K562 treated with DMSO at 1 percent for 4 hours (cell line): ENCODE data around the gene SCARF1. TPM values are rescaled to one million over a fixed set of nuclear protein-coding genes. Genes with fewer than 3 reads are reported as not detected.

ENCODE experiments used
- total RNA-seq: library from RNA; unstranded; fragments of 300-600 nt; gene quantifications from 2 replicates; pipeline ENCODE4 v1.2.3, GENCODE V29; 2022; ENCODE audit not compliant: insufficient read depth

The SCARF1 gene, protein sequence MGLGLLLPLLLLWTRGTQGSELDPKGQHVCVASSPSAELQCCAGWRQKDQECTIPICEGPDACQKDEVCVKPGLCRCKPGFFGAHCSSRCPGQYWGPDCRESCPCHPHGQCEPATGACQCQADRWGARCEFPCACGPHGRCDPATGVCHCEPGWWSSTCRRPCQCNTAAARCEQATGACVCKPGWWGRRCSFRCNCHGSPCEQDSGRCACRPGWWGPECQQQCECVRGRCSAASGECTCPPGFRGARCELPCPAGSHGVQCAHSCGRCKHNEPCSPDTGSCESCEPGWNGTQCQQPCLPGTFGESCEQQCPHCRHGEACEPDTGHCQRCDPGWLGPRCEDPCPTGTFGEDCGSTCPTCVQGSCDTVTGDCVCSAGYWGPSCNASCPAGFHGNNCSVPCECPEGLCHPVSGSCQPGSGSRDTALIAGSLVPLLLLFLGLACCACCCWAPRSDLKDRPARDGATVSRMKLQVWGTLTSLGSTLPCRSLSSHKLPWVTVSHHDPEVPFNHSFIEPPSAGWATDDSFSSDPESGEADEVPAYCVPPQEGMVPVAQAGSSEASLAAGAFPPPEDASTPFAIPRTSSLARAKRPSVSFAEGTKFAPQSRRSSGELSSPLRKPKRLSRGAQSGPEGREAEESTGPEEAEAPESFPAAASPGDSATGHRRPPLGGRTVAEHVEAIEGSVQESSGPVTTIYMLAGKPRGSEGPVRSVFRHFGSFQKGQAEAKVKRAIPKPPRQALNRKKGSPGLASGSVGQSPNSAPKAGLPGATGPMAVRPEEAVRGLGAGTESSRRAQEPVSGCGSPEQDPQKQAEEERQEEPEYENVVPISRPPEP
- total RNA-seq: 5.1 and 8.9 TPM in 2 replicates

DNA sequence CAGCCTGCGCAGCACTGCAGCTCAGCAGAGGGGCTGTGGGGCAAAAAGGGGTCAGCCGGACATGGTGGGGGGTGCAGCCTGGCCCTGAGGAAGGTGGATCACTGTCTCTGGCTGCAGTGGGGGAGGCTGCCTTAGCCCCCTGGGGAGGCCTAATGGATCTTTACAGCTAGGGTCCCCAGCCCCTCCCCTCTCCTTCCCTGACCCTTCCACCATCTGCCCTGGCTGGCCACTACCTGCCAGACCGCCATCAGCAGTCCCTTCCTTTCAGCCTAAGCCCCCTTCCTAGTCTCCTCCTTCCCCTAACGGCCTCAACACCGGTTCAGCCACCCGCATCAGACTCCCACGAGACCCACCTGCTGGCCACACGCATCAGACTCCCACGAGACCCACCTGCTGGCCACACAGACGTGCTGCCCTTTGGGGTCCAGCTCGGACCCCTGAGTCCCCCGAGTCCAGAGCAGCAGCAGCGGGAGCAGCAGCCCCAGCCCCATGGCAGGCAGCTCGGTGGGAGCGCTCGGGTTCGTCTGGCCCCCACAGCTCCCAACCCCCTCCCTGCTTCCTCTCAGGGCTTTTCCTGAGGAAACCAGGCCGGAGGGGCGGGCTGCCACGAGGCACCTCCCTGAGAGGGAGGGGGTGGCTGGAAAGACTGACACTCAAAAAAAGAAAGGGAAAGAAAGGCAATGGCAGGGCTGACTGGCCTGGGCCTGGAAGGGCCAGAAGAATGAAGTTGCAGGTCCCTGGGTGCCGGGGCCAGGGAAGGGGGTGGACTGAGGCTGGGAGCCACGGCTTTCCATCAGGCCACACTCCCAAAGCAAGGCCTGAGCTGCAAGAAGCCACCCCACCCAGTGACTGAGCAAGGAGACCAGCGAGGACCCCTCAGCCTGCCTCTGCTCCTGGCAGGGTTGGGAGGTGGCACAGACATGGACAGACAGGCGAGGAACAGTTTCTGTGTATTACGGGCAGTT lies at the start of gene SCARF1:
Gene SCARF1 (minus strand): TSS at position 526 of the 965 bp plus-strand sequence. CDS start 35 bp downstream, at position 491.

DNA sequence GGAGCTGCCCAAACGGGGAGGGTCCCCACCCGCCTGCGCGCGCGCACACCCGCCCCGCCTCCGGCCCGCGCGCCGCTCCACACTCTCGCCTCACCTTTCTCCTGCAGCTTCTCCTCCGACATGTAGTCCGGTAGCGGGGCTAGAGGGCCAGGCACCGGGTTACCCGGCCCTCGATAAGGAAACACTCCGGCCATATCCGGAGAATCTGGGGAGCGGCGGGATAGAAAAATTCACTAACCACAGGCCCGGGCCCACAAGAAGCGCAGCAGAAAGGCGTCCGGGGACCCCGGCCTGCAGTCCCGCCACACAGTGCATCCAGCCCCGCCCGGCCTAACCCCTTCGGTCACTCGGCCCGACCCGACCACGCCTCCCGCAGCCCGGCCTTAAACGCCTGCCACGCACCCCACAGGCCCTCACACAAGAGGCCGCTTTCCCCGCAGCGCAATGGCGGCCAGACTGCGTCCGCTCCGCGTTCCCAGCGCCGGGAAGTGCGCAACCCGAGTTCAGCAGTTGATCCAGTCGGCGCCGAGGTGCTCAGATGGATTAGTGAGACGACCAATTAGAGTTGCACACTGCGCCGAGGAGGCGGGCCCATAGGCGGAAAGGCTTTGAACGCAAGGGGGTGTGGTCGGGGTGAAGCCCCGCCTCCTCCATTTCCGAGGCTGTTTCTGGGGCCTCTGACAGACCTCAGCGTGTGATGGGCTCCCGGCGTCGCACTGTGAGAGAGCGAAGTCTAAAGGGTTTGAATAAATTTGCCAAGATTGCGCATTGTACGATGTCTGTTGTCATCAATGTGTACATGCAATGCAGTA lies 39.1 kb upstream of the SCARF1 start, which contains the start of gene PRPF8:
Gene PRPF8 (minus strand): TSS at position 490 of the 812 bp plus-strand sequence. CDS start 296 bp downstream, at position 194.

GRCh38 chr17:1649844-1650501 lies 4.4 kb upstream of the SCARF1 start, which contains the start of gene RILP:
Gene RILP, minus strand, starts transcription at chr17:1649866. Its CDS starts 62 bp downstream, at chr17:1649804.

DNA sequence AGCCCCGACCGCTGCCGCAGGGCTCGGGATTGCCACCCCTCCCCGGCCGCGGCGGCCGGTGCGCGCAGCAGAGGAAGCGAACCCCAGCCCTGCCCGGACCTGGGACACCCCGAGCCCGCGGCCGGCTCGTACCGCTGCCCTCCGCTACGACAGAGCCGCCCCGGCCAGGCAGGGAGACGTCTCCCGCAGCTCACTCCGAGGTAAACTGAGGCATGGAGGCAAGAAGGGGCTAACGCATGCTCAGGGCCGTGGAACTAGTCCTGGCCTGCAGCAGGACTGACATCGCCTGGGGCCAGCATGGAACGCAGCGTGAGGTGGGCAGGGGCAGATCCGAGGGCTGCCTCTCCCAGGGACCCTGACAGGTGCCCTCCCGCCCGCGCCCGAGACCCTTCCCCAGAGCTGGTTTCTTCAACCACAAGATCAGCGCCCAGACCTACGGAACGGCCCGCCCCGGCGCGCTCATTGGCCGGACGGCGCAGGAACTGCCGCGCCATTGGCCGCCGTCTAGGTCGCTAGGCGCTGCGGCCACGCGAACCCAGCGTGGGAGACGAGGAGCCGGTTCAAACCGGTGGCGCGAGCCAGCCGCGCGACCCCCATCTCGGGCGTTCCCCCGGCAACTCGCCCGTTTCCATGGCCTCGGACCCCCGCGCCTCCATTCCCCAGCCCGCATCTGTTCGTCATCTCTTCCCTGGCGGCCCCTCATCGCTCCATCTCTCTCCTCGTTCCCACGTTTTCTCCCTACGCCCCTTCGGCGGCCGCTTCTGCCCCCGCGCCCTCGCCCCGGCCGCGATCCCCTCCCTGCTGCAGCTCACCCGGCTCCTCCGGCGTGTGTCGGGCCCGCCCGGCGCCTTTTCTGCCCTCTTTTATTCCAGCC lies 17.3 kb downstream of the SCARF1 start, which contains the start of gene SLC43A2:
Gene SLC43A2 (minus strand): TSS at position 853 of the 874 bp plus-strand sequence. CDS start 960 bp downstream, outside the sequence.

Other genes starting within 250 kb of the SCARF1 start
- gene YWHAE, start 245.5 kb downstream of the SCARF1 start, total RNA-seq: 184 and 201 TPM in 2 replicates
- 15.7 and 21.2 TPM in 2 replicates for gene CRK, start 189.5 kb downstream of the SCARF1 start, total RNA-seq
- 24.7 and 26.9 TPM in 2 replicates for gene MYO1C, start 153.0 kb downstream of the SCARF1 start, total RNA-seq
- 22.7 and 27.5 TPM in 2 replicates for gene INPP5K, start 129.1 kb downstream of the SCARF1 start, total RNA-seq
- gene PITPNA, start 82.9 kb downstream of the SCARF1 start, total RNA-seq: 30.7 and 35.8 TPM in 2 replicates
- gene SLC43A2, start 16.9 kb downstream of the SCARF1 start, total RNA-seq: 1.8 TPM in 2 replicates
- gene RILP, start 4.1 kb upstream of the SCARF1 start, total RNA-seq: 44.9 and 58.1 TPM in 2 replicates
- gene PRPF8, start 39.1 kb upstream of the SCARF1 start, total RNA-seq: 115 and 133 TPM in 2 replicates
- 1.8 and 2.3 TPM in 2 replicates for gene TLCD2, start 64.6 kb upstream of the SCARF1 start, total RNA-seq
- gene WDR81, start 79.0 kb upstream of the SCARF1 start, total RNA-seq: 11.7 and 14.5 TPM in 2 replicates
- gene SERPINF2, start 97.1 kb upstream of the SCARF1 start, total RNA-seq: not detected in 2 replicates
- gene SERPINF1, start 116.3 kb upstream of the SCARF1 start, total RNA-seq: 82.0 and 83.9 TPM in 2 replicates
- 8.8 and 8.9 TPM in 2 replicates for gene SMYD4, start 184.2 kb upstream of the SCARF1 start, total RNA-seq
- gene RPA1, start 184.3 kb upstream of the SCARF1 start, total RNA-seq: 38.3 and 40.6 TPM in 2 replicates